Caco-2 (cell line): ENCODE data around the gene BCR. TPM values are rescaled to one million over a fixed set of nuclear protein-coding genes. Genes with fewer than 3 reads are reported as not detected.

Source experiments
- BruUV-seq: library from RNA; stranded (reverse); fragments of 400-500 nt; replicated peaks from 2 replicates; lab custom pipeline; 2021; lab: Mats Ljungman, UMichigan
- CTCF ChIA-PET: fragments of 300-600 bp; sonication (Branson Sonifier 250); formaldehyde crosslinking; loops from one replicate; lab custom pipeline; 2022; ENCODE audit warnings: antibody characterized with exemption; lab: Charles Lee
- POLR2A ChIA-PET: fragments of 300-600 bp; sonication (Branson Sonifier 250); formaldehyde crosslinking; loops from one replicate; lab custom pipeline; 2022; ENCODE audit warnings: antibody characterized with exemption; lab: Charles Lee
- DNase-seq, 2 experiments: peaks; one replicate each; pipeline versions ENCODE4 v3.0.0 to v3.0.0-alpha.2; 2020 to 2022
- H3K27me3 ChIP-seq: replicated peaks from 2 replicates; pipeline ENCODE4 v1.6.0; 2011; ENCODE audit warnings: low read length; ENCODE audit not compliant: control insufficient read depth, insufficient read depth
- H3K36me3 ChIP-seq: 2 replicates; pipeline ENCODE4 v1.5.1; 2011; ENCODE audit warnings: low read length; ENCODE audit not compliant: control insufficient read depth, insufficient read depth
- H3K4me1 ChIP-seq: fragments of 250-450 bp; sonication (Bioruptor Pico); 2 replicates; pipeline ENCODE4 v1.5.1; 2020; ENCODE audit warnings: mild to moderate bottlenecking
- H3K4me3 ChIP-seq: 2 replicates; pipeline ENCODE4 v1.5.1; 2011; ENCODE audit warnings: low read depth, mild to moderate bottlenecking, control low read depth, low read length
- H3K9me3 ChIP-seq: fragments of 250-450 bp; sonication (Bioruptor Pico); 2 replicates; pipeline ENCODE4 v1.5.1; 2020; ENCODE audit warnings: mild to moderate bottlenecking, moderate library complexity
- H3K27ac Mint-ChIP-seq: one replicate; pipeline ENCODE4 v1.8.0; 2022; ENCODE audit warnings: mixed read lengths; ENCODE audit not compliant: unreplicated experiment
- H3K27me3 Mint-ChIP-seq: one replicate; pipeline ENCODE4 v1.8.0; 2022; ENCODE audit warnings: mixed read lengths; ENCODE audit not compliant: insufficient read depth, unreplicated experiment
- H3K36me3 Mint-ChIP-seq: one replicate; pipeline ENCODE4 v1.8.0; 2022; ENCODE audit warnings: mild to moderate bottlenecking, mixed read lengths; ENCODE audit not compliant: insufficient read depth, unreplicated experiment
- H3K4me1 Mint-ChIP-seq: one replicate; pipeline ENCODE4 v1.8.0; 2022; ENCODE audit warnings: low read depth, mixed read lengths; ENCODE audit not compliant: unreplicated experiment
- H3K4me3 Mint-ChIP-seq: one replicate; pipeline ENCODE4 v1.8.0; 2022; ENCODE audit warnings: mild to moderate bottlenecking, moderate library complexity, mixed read lengths; ENCODE audit not compliant: unreplicated experiment
- H3K9me3 Mint-ChIP-seq: one replicate; pipeline ENCODE4 v1.8.0; 2022; ENCODE audit warnings: mixed read lengths; ENCODE audit not compliant: unreplicated experiment
- intact Hi-C: fragments of 100-400 bp; cut with micrococcal nuclease; formaldehyde crosslinking; loops from one replicate; pipeline ENCODE4 v1.10.0; 2022; ENCODE audit not compliant: unreplicated experiment
- total RNA-seq: library from RNA; stranded (reverse); gene quantifications from 2 replicates; pipeline ENCODE4 v1.2.3, GENCODE V29; 2022
- TF ChIP-seq, protein P1 (sequence below), 2 experiments: fragments of 200-600 bp in 1 of 2; IDR thresholded peaks; 1 replicate in 1 of 2; 2 replicates in 1 of 2; pipeline versions ENCODE4 v1.5.1 to v1.8.0; 2011 to 2022; ENCODE audit warnings: antibody characterized with exemption in 1 of 2, control low read depth in 1 of 2, inconsistent platforms in 1 of 2, low read depth in 1 of 2, low read length in 1 of 2, mild to moderate bottlenecking in 1 of 2, moderate library complexity in 1 of 2; ENCODE audit not compliant: insufficient read depth in 1 of 2, severe bottlenecking in 1 of 2, unreplicated experiment in 1 of 2

Gene BCR
- total RNA-seq, 1 experiment from 2014 or later, result 87.4 TPM

DNA sequence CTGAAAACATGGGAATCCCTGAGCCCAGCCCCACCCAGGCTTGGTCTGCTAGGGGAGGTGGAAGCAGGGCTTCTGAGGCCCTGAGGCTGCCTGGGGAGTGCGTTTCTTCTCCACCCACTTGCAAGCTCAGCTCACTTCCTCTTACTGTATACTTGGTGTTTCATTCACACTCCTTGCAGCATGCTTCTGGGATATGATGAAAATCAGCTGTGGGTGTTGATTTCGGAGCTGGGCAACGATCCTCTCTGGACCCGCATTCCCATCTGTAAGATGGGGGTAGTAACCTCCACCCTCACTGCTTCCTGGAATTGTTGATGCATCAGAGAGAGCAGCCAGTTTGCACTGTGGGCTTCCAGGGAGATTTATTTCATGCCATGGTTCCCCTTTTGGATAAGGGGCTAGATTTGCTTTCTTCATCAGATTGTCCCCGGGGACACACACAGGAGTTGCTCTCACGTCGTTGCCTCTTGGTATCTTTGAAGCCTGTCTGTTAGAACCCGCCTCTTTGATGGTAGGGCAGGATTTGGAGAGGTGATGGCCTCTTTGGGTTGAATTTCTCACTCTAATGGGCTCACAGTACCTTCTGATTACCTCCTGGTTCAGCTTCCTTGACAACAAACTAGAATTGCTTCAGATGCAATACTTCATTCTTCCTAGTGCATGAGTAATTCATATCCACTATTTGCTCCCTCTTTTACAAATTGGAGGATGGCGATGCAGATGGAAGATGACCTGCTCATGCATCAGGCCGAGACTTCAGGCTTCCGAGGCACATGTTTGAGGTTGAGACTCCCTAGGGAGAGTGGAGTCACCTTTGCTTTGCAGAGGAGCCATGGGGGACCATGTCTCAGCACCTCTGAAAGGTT lies 40.4 kb downstream of the BCR start:
- no peak for DNase-seq
- peaks cover 44% of the 10 kb centered on the region for H3K4me1 Mint-ChIP-seq

DNA sequence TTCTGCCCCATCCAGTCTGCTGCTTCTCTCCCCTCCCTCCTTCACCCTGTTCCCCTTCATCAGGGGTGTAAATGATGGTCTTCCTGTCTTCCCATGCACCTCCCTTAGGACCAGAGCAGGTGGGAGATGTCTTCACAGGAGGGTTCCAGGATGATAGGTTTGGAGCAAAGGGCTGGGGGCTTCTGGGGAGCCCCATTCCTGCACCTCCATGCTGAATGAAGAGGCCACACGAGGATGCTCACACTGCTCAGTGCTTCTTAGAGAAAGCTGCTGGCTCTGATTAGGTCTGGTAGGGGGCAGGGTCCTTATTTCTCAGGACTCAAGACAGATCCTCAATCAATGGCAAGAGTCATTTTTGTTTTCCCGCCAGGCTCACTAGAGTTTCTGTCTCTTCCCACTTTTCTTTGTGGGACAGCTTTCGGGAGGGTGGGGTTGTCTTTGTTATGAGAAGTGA lies 41.1 kb downstream of the BCR start:
- no peak overlapping the region for H3K27ac Mint-ChIP-seq
- intact Hi-C loops, result no loop called here

More for the DNA sequence above, 40.4 kb downstream of the BCR start:
- intact Hi-C loops, result no loop called here
- POLR2A ChIA-PET, result no interaction called here
- TF ChIP-seq, protein P1, sequence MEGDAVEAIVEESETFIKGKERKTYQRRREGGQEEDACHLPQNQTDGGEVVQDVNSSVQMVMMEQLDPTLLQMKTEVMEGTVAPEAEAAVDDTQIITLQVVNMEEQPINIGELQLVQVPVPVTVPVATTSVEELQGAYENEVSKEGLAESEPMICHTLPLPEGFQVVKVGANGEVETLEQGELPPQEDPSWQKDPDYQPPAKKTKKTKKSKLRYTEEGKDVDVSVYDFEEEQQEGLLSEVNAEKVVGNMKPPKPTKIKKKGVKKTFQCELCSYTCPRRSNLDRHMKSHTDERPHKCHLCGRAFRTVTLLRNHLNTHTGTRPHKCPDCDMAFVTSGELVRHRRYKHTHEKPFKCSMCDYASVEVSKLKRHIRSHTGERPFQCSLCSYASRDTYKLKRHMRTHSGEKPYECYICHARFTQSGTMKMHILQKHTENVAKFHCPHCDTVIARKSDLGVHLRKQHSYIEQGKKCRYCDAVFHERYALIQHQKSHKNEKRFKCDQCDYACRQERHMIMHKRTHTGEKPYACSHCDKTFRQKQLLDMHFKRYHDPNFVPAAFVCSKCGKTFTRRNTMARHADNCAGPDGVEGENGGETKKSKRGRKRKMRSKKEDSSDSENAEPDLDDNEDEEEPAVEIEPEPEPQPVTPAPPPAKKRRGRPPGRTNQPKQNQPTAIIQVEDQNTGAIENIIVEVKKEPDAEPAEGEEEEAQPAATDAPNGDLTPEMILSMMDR (IDR thresholded peaks at IDR 0.05; ENCODE audit: insufficient read depth in 1 of 2, low read depth in 1 of 2, low read length in 1 of 2, severe bottlenecking in 1 of 2, unreplicated experiment in 1 of 2), result no peak
- Histone ChIP-seq H3K4me1 (peaks cover 47% of the 10 kb centered on the region), H3K27me3 (no peaks in the 10 kb centered on the region), H3K4me3 (no peak overlapping the region), H3K36me3 (no peaks in the 10 kb centered on the region; the same call in 1 of the 2 replicates), H3K9me3 (no peaks in the 10 kb centered on the region)
- CTCF ChIA-PET, result no interaction called here
- Mint-ChIP-seq H3K27ac (no peak overlapping the region), H3K9me3 (no peaks in the 10 kb centered on the region), H3K27me3 (no peaks in the 10 kb centered on the region), H3K36me3 (peaks cover 13% of the 10 kb centered on the region), H3K4me3 (no peak overlapping the region)
- BruUV-seq, result no TSS peak

DNA sequence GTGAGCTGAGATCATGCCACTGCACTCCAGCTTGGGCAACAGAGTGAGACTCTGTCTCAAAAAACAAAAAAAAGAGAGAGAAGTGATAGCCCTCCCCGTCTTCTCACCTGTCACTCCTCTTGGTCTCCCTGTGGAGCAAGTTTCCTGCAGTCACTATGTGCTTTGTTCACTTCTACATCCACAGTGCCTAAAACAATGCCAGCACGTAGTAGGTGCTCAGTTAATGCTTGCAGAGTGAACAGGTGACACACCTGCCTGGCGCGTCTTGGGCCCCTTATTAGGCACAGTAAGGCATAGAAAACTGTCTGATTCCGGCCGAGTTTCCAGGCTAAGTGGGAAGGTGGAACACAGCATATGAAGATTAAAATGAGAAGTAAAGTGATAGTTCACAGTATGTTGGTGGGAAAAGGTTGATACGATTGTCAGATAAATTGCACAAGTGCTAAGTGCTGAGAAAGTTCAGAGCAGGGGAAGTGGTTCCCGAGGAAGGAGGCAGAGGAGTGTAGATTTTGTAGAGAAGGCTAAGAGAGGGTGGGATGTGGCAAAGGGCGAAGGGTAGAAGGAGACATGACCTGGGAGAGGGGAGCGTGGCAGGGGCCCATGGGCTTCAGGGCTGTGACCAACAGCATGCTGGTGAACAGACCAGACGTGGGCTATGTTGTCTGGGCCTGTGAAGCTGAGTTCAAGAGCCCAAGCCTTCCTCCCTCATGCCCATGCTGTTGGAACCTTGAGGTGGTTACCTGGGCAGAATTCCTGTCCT lies 41.9 kb downstream of the BCR start:
- no TSS peak for BruUV-seq
- no peak for DNase-seq

More for the DNA sequence above, 41.1 kb downstream of the BCR start:
- H3K36me3 Mint-ChIP-seq, result peaks cover 18% of the 10 kb centered on the region
- DNase-seq, result no peak
- Histone ChIP-seq H3K4me1 (peaks cover 40% of the 10 kb centered on the region), H3K36me3 (no peaks in the 10 kb centered on the region; the same call in 1 of the 2 replicates), H3K9me3 (no peaks in the 10 kb centered on the region), H3K4me3 (no peak overlapping the region), H3K27me3 (no peaks in the 10 kb centered on the region)
- CTCF ChIA-PET, result no interaction called here
- H3K27me3 Mint-ChIP-seq, result no peaks in the 10 kb centered on the region
- POLR2A ChIA-PET, result no interaction called here
- H3K4me1 Mint-ChIP-seq, result peaks cover 39% of the 10 kb centered on the region
- H3K4me3 Mint-ChIP-seq, result no peak overlapping the region
- TF ChIP-seq, protein P1 (IDR thresholded peaks at IDR 0.05; ENCODE audit: insufficient read depth in 1 of 2, low read depth in 1 of 2, low read length in 1 of 2, severe bottlenecking in 1 of 2, unreplicated experiment in 1 of 2), result no peak
- BruUV-seq, result no TSS peak
- no peaks in the 10 kb centered on the region for H3K9me3 Mint-ChIP-seq

More for the DNA sequence above, 41.9 kb downstream of the BCR start:
- Histone ChIP-seq H3K36me3 (no peaks in the 10 kb centered on the region; the same call in none of the 2 replicates), H3K4me1 (peaks cover 35% of the 10 kb centered on the region), H3K9me3 (no peaks in the 10 kb centered on the region), H3K27me3 (no peaks in the 10 kb centered on the region), H3K4me3 (no peak overlapping the region)
- intact Hi-C loops, result no loop called here
- CTCF ChIA-PET, result no interaction called here
- Mint-ChIP-seq H3K9me3 (no peaks in the 10 kb centered on the region), H3K4me1 (peaks cover 39% of the 10 kb centered on the region), H3K27me3 (no peaks in the 10 kb centered on the region), H3K27ac (peak overlapping the region; percentile 26), H3K4me3 (no peak overlapping the region), H3K36me3 (peaks cover 18% of the 10 kb centered on the region)
- POLR2A ChIA-PET, result no interaction called here
- TF ChIP-seq, protein P1 (IDR thresholded peaks at IDR 0.05; ENCODE audit: insufficient read depth in 1 of 2, low read depth in 1 of 2, low read length in 1 of 2, severe bottlenecking in 1 of 2, unreplicated experiment in 1 of 2), result no peak
